Measurements from ENCODE around the gene REG4. TPM values are rescaled to one million over a fixed set of nuclear protein-coding genes. Genes with fewer than 3 reads are reported as not detected.
A peak's percentile ranks its signal among the peaks of the same experiment; 100 is the strongest.
"Not testable (repeated sequence)": the region's sequence is repeated elsewhere in the genome, so short reads cannot be mapped to it uniquely, and the experiment has no call there.

REG4 gene
- total RNA-seq, 1 donor from 2014 or later: not detected

DNA sequence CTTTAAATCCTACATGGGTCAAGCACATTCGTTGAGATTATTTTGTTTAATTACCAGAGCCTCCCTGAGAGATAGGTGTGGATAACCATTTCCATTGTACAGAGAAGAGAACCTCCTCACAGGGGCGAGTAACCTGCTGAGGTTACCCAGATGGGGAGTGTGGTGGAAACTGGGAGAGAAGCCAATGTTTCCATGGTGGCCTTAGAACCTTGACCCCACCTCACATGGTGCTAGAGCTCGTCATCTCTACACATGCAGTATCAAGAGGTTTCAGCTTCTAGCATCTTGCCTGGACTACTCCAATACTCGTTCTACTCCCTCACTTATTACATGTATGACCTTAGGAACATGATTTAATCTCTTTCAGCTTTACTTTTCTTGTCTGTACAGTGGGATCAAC is 4.8 kb downstream of the REG4 start:
- DNase-seq: no peak

DNA sequence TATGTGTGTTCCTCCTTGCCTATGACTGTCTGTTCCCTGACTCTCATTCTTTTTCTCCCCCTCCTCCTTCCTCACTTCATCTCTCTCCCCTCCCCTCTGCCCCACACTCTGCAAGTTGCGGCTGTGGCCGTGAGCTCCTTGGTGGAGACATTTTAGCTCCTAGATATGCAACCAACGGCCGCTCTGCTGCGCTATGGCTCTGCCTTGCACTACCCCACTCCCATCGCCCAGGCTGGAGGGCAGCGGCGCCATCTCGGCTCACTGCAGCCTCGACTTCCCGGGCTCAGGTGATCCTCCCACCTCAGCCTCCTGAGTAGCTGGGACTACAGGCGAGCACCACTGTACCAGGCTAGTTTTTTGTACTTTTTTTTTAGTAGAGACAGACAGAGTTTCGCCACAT is 5.5 kb downstream of the REG4 start:
- DNase-seq: no peak

DNA sequence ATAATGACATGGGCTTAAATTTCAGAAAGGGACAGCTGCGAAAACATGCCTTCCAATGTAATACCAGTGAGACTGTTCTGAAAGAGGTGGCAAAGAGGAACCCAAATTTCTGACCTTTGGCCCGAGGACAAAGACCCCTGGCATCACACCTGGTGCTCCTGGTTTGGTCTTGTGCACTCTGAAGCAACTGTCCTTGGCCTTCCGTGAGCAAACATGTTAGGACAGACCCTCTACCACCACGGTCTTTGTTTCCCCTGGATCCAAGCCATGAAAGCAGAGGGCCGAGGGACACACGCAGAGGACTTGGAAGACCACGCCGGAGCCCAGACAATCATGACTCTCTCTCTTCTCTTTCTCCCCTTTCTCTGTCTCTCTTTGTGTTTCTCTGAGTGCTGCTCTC is 6.0 kb downstream of the REG4 start:
- no peak for DNase-seq

DNA sequence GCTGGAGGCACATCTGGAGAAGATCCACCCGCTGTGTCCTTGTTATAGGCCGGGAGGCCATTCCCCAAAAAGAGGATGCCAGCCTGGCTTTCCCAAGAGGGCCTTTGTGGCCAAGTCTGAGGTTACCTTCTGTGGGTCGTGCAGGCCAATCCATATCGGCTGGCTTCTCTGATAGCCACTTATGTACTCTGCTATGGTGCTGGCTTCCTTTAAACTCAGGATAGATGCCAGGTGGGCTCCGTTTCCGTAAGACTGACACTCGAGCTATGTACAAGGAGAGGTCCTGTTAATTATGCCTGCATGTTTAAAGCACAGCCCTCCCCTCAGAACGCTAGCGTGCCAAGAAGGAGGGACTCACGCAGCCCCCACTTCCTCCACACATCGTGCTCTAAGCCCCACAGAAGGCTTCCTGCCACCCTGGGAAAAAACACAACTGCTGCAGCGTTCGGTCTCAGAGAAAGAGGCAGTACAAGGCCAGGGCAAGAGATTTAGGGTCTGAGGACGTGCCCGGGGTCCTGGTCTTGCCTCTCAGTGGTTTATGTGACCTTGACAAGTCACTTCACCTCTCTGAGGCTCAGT is 11.6 kb downstream of the REG4 start:
- DNase-seq: no peak

DNA sequence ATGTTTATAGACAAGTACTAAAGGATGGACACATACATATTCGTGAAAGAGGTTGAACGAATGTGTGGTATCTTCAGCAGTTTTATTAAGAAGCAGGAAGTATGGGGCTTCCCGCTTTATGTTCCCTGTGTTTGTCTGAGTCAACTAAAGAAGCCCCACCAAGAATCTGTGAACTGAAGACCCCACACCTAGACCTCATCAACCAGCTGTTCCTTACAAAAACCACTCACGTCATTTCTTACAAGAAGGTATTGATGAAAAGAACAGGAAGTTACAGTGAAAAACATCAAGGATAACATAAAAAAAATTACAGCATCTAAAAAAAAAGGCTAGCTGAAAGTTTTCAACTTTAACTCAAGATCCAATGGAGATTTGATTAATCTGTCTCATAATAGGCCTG is 12.3 kb downstream of the REG4 start:
- no peak for DNase-seq

DNA sequence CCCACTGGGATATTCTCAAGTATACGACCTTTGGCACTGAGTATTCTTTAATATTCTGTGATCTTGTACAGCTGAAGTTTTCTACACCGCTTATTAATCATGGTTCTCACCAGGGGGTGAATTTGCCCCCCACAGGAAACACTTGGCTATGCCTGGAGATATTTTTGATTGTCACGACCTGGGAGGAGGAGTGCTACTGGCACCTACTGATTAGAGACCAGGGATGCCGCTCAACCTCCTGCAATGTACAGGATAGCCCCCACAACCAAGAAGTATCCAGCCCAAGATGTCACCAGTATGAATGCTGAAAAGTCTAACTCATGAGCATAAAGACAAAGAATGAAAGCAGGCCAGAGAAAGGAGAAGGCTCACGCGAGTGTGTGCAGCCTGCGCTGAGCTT is 13.7 kb downstream of the REG4 start:
- DNase-seq: no peak

DNA sequence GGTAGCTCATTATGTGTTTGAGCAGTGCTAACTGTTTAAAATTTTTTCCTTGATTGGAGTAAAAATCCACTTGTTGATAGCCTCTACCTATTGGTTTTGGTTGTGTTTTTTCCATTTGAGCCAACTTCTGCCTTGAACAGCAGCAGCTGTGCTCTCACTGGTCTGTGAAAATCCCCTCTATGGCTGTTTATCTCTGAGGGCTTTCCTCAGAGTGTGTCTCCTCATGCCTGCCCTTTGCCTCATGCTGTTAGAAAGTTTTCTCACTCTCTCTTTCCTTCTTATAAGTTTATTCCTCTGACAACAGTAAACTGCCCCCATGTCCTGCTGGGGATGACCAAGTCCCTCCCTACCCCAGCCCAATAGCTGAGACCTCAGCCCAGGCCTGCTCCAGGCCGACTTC is 14.1 kb downstream of the REG4 start:
- no peak for DNase-seq

DNA sequence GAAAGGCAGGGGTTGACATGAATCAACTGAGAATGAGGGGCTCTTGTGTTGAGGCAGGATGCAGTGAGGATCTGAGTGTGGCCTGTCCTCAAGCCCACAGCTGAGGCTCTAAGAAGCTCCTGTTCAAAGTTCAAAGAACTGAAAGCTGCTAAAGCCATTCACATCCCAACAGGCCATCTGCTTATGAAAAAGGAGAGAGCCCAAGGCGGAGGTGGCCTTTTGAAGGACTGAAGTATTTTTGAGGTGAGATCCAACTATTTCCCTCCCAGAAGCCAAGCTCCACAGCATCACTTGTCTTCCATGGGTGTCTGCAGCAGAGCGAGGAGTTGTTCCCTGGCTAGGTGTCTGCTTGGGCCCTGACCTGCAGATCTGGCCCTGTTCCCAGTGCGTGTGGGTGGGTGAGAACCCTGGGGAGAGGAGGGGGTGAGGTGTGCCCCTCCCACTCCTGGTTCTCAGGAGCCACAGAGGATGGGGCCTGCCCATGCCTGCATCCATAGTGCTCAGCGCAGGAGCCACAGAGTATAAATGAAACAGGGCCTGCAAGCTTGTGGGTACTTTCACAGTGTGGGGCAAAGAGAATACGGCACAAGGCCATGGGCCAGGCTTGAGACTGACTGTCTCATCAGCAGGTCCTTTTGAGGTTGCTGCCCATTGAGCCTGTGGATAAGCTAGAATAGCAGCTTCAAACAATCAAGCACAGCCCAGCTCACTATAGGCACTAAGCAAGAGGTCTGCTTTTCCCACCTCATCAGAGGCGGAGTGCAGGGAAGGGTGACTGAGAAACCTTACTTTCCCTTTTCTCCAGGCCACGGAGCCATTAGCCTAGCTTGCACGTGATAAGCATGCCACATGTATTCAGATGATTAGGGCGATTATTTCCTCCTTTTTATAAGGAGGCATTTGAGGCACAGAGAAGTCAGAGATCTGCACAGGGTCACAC is 15.7 kb downstream of the REG4 start:
- DNase-seq: no peak

DNA sequence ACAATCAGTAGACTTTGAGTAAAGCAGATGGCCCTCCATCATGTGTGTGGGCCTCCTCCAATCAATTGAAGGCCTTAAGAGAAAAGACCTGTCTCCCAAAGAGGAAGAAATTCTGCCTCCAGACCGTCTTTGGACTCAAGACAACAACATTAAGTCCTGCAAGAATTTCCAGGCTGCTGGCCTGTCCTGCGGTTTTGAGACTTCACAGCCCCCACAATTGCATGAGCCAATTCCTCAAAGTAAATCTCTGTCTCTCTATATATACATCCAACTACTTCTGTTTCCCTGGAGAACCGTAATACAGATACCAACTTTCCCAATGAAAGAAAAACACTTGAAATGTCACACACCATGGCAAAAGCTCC is 16.4 kb downstream of the REG4 start:
- no peak for DNase-seq

DNA sequence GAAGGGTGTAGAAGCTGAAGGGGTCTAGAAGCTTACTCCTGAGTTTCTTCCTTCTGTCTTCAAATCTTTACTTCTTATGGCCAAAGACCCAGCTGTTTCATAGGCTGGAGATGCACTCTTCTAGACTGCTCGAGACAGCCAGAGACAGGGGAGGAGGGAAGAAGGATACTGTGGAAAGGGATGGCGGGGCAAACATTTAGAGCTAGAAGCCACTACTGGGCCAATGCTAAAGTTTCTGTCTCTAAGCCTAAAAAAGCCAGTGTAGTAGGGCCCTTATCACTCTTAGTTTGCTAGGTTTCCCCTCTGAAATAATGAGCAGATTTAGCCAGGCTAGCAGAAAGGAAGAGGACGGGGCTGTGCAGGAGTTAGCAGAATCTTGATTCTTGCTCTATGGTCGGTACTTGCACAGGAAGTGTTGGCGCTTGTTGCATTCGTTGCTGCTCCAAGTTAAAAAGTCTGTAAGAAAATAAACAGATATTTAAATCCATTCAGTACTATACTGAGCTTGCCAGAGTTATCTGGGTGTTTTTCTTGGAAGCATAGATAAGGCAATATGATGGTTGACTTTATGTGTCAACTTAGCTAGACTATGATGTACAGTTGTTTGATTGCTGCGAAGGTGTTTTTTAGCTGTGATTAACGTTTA is 16.9 kb downstream of the REG4 start:
- no peak for DNase-seq

DNA sequence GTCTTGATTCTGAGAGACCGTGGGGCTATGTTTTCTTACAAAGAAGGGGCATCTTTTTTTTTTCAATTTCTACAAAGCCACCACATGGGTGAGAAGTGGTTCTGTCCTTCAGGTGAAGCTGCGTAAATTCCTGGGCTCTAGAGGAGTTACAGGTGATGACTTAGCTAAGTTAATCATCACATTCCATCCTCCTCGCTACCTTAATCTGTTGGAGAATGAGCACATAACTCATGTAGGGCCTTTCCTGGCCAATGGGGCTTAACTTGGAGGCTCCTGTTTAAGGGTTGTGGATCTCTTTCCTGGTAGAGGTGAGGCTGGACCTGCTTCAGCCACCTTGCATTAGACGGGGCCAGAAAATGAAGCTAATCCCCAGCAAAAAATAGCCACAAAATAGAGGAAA is 19.9 kb downstream of the REG4 start:
- no peak for DNase-seq

DNA sequence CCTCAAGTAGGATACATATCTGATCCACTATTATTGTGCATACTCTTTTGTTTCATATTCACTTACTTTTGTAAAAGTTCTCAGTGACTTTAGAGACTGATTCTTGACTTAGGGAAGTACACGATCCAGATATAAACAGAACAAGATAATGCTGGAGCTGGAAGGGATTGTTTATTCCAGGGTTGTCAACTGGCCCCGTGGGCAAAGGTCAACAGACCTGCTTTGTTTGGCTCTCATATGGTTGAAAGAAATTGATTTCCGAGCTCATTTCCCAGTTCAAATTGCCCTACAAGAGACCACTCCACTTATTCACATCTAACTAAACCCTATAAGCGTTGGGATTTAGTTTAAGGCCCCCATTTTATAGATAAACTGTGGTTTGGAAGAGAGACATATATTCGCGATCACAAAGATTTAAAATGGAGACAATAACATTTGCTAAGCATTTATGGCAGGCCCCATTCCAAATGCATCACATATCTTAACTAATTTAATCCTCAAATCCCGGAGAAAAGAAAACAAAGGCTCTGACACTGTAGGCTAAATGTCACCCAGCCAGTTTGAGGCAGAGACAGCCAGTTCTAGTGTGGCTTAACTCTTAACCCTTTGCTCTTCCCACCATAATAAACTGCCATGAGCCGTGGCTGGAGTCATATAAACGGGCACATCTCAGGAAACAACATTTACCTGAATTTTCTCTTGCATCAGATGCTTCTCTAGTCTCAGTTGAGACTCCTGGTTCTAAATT is 20.6 kb downstream of the REG4 start:
- DNase-seq: peak; percentile 15

DNA sequence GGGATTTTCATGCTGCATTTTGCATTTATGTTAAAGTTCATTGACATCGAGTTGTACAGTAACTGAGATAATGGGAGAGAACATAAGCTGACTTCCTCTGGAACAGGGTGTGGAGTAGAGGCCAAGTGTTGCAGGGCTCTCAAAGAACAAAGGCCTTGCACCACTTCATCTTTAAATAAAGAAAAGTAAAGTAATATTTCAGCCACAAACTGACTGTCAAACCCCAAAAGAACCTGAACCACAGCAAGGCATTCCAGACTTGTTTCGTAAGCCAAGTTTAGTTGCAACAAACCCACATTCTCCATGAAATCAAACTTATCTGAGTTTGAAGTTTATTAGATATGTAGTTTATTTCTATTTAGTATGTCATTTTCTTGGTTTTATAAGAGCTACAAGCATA is 23.5 kb downstream of the REG4 start:
- no peak for DNase-seq

DNA sequence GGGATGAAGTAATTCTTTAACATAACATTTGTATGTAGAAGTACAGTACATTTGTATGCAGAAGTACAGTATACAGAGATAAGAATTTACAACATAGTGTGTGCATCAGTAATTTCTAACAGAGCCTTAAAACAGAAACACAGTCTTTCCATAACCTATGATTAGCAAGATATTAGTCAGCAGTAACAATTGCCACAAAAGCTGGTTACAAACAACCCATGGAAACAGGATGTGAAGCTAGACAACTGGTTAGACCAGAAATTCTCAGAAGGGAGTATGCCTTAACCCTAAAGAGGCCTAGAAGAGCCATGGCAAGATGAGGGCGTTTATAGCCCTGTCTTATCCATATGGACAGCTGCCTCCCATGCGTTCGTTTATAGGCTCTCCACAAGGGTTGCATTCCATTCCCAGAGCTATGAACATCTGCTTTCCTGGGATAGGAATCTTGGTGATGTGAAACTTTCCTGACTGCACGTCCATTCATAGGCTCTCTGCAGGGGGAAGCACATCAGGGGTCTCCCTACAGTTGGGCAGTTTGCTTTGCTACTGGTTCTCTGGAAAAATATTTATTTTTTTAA is 24.7 kb downstream of the REG4 start:
- DNase-seq: not testable (repeated sequence)

DNA sequence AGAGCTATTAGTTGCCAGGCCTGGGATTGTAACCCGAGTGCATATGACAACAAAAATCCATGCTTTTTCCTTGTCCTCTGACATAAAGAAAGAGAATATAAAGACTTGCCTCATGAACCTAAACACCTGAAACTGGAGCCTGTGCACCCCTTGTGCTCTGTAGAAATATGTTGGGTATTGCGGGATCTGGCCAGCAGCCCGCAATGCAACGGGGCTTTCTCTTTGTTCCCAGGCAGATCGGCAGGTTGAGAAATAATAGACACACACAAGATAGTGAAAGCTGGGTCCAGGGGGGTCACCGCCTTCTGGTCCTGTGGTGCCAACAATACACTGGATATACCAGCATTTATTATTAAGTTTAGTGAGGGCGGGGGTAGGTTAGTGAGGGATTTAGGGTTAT is 25.2 kb downstream of the REG4 start:
- not testable (repeated sequence) for DNase-seq

DNA sequence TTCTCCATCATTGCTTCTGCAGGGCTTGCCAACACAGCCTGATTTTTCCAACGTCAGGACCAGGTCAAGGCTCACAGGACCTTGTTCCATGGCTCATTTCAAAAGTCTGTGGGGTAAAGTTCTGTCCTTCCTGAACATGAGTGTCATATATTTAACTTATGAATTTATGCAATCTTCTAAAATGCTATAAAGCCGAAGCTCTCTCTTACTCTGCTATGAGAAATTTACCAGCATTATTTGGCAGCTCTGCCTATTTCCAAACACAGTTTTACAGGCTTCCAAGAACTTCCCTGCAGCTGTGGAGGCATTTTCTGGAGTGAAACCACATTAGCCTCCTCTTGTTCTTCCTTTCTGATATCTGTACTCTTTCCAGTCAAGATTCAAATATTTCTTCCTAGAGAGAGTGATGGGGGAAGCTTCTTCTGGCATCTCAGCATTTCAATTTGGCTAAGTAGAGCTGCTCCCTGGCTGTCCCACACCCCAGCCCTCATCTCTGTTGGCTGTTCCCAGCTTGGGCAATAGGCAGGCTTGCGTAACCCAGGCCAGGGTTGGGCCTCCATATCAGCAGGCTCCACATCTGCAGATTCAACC is 27.0 kb downstream of the REG4 start:
- DNase-seq: peak; percentile 65

DNA sequence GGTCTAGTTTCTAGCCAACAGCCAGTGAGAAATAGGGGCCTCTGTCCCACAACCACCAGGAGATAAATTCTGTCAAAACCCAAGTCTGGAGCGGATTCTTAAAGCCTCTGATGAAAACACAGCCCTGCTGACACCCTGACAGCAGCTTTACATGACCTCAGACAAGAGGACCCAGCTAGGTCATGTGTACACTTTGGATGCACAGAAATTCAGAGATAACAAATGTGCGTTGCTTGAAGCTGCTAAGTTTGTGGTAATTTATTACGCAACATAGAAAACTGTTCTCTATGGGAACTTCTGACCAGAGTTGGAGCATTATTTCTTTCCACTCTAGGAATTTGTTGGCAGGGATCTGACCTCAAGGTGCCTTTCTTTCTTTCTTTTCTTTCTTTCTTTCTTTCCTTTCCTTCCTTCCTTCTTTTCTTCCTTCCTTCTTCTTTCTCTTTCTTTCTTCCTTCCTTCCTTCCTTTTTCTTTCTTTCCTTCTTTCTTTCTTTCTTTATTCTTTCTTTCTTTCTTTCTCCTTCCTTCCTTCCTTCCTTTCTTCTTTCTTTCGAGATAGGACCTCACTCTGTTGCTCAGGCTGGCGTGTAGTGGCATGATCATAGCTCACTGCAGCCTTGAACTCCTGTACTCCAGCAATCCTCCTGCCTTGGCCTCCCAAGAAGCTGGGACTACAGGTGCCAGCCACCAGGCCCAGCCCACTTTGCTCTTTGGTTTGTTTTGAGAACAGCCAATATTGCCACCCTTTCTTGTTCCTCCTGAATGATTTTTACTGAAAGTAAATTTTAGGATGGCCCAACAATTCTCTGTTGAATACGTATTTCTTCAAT is 27.7 kb downstream of the REG4 start:
- no peak for DNase-seq

DNA sequence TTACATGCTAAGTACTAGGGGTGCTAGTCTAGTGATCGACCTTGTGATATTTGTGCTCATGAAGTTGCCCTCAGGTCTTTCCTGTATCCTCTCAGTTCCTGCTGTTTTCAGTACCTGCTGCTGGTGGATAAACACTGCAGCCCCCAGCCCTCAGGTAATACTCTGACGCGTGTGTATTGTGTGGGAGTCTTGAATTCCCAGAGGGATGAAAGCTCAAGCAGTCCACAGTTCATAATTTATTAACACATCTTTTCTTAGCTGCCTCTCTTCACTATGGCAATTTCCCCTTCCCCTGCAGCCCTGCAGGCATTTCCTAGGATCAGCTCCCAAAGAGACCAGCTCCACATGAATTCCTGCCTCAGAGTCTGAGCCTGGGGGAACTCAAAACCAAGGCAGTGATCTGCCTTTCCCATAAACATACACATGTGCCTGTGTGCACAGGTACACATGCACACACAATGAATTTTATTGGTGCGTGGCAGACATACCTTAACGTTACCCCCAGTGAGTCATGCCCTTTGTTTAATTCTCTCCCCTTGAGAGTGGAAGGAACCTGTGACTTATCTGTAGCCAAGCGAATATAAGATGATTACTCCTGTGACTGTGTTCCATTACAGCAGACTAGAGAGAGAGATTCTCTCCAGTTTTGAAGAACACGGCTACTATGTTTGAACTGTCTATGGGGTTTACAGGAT is 28.5 kb downstream of the REG4 start:
- no peak for DNase-seq

DNA sequence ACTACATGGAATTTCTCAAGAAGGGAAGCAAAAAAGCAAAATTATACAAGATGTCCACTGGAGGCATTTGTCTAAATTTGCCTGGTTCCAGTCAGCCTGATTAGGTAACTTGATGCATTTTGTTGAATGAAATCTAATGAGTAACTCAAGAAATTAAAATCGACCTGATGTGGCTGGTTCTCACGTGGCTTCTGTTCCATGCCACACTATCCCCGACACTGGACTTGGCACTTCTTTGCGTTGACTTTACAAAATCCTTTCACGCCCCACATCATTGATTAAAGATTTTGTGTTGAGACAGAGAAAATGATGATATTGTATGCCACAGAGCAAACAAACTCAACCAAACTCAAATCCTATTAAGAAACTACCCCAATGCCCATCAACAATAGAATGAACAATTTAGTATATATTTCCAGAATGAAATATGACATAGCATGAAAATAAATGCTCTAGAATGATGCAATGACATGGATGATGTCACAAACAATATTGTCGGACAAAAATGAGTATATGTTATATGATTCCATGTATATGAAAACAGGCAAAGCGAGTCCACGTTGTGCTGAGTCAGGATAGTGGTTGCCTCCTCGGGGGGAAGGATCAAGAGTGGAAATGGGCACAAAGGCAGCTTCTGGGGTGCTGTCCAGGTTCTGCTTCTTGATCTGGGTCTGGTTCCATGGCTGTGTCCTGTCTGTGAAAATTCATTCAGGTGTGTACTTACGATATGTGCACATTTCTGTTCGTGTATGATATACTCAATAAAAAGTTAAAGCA is 29.6 kb downstream of the REG4 start:
- DNase-seq: no peak

All from skin of body (tissue), 2 donors.